ENCODE data around the gene TMEM165.

DNA sequence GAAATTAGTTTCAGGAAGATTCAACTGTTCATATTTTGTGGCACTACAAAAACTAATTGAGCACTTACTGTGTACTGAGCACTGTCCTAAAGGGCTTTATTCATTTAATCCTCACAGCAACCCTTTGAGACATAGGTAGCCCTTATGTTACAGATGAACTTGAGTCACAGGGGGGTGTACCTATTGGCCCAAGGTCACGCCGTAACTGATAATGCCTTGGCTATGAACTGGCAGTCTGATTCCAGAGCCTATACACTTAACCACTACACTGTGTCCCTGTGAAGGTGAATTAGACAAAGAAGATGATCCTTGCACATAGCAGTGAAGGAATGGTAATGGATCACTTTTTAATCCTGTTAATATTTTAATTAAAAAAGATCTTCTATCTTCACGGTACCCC is 12.0 kb downstream of the TMEM165 start:
- TF ChIP-seq EP300 (IDR thresholded peaks at IDR 0.05) = no peak
- no peak for TF ChIP-seq POLR2A (IDR thresholded peaks at IDR 0.05)

All from tibial nerve (tissue), 3 donors.